Activated effector memory CD4-positive, alpha-beta T cell treated with anti-CD3 and anti-CD28 coated beads, Interleukin-2, amount 50 U/mL, for 16 hours (primary cell): Measurements from ENCODE around the gene XKR3.
"Not testable (repeated sequence)": the region's sequence is repeated elsewhere in the genome, so short reads cannot be mapped to it uniquely, and the experiment has no call there.

Experiments
- DNase-seq: peaks from one replicate; pipeline ENCODE4 v3.0.0-alpha.2; 2020

Gene XKR3

GRCh38 chr22:16803255-16803917 lies 21.8 kb downstream of the XKR3 start:
- no peak for DNase-seq

GRCh38 chr22:16801571-16801970 lies 23.6 kb downstream of the XKR3 start:
- no peak for DNase-seq

GRCh38 chr22:16801088-16801487 lies 24.1 kb downstream of the XKR3 start:
- DNase-seq = no peak

- DNase-seq = no peak
Observed at GRCh38 chr22:16800358-16800757, 24.9 kb downstream of the XKR3 start.

GRCh38 chr22:16795504-16795903 lies 29.7 kb downstream of the XKR3 start:
- not testable (repeated sequence) for DNase-seq

- no peak for DNase-seq
Observed at GRCh38 chr22:16793831-16794230, 31.4 kb downstream of the XKR3 start.

GRCh38 chr22:16789860-16790493 lies 35.2 kb downstream of the XKR3 start:
- no peak for DNase-seq

- no peak for DNase-seq
Observed at GRCh38 chr22:16783930-16784354, 41.3 kb downstream of the XKR3 start.

- DNase-seq = no peak
Observed at GRCh38 chr22:16783453-16783852, 41.8 kb downstream of the XKR3 start.

- DNase-seq = no peak
Observed at GRCh38 chr22:16781764-16782329, 43.4 kb downstream of the XKR3 start.

GRCh38 chr22:16781074-16781763 lies 44.0 kb downstream of the XKR3 start:
- no peak for DNase-seq

GRCh38 chr22:16777284-16777924 lies 47.8 kb downstream of the XKR3 start:
- no peak for DNase-seq

GRCh38 chr22:16776080-16776479 lies 49.1 kb downstream of the XKR3 start:
- DNase-seq = no peak

- DNase-seq = no peak
Observed at GRCh38 chr22:16774911-16775500, 50.2 kb downstream of the XKR3 start.

GRCh38 chr22:16771569-16771968 lies 53.6 kb downstream of the XKR3 start:
- not testable (repeated sequence) for DNase-seq

- not testable (repeated sequence) for DNase-seq
Observed at GRCh38 chr22:16767927-16768326, 57.3 kb downstream of the XKR3 start.

- DNase-seq = not testable (repeated sequence)
Observed at GRCh38 chr22:16762224-16762623, 63.0 kb downstream of the XKR3 start.

- DNase-seq = not testable (repeated sequence)
Observed at GRCh38 chr22:16760416-16760815, 64.8 kb downstream of the XKR3 start.

- not testable (repeated sequence) for DNase-seq
Observed at GRCh38 chr22:16749282-16749681, 75.9 kb downstream of the XKR3 start.

- not testable (repeated sequence) for DNase-seq
Observed at GRCh38 chr22:16748160-16748929, 76.9 kb downstream of the XKR3 start.

GRCh38 chr22:16747266-16748159 lies 77.7 kb downstream of the XKR3 start:
- not testable (repeated sequence) for DNase-seq
